Measurements from ENCODE around the gene ERLEC1.
"Not testable (repeated sequence)": the region's sequence is repeated elsewhere in the genome, so short reads cannot be mapped to it uniquely, and the experiment has no call there.

Gene ERLEC1

DNA sequence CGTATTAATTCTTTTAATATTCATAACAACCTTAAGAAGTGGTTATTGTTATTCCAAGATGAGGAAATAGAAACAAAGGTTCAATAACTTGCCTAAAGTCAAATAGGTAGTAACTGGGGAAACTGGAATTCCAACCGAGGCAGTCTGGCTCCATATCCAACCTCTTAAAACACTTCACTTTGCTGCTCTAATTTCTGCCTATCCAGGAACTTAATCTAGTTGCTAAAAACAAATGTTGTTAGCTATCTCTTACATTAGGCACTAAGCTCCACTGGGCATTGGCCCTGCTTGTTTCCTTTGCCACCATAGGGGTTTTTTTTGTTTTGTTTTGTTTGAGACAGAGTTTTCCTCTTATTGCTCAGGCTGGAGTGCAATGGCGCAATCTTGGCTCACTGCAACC, 24.8 kb downstream of the ERLEC1 start:
- Mint-ChIP-seq H3K27me3 (no peaks in the 10 kb centered on the region), H3K4me3 (no peak overlapping the region), H3K4me1 (ENCODE audit: low read depth) (no peaks in the 10 kb centered on the region), H3K9me3 (no peaks in the 10 kb centered on the region), H3K27ac (no peak overlapping the region), H3K36me3 (ENCODE audit: low read depth) (peaks cover 90% of the 10 kb centered on the region)
- DNase-seq, result no peak

DNA sequence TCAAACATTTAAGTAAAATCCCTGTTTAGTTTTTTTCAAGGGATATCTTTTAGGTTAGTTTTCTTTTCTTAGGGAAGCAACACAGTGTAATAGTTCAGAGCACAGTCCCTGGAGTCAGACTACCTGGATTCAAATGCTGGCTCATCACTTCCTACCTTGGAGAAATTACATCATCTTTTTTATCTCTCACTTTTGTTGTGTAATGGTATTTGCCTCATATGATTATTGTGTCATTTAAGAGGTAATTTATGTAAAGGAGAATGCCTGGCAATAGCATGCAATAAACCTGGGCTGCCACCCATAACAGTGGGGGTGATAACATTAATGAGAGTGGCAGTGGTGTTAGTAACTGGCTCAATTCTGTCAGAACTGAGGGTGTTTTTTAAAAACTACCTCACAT, 26.3 kb downstream of the ERLEC1 start:
- H3K27me3 Mint-ChIP-seq, result no peaks in the 10 kb centered on the region
- no peak for DNase-seq
- no peak overlapping the region for H3K27ac Mint-ChIP-seq
- H3K4me3 Mint-ChIP-seq, result no peak overlapping the region
- no peaks in the 10 kb centered on the region for H3K4me1 Mint-ChIP-seq (ENCODE audit: low read depth)
- peaks cover 89% of the 10 kb centered on the region for H3K36me3 Mint-ChIP-seq (ENCODE audit: low read depth)
- H3K9me3 Mint-ChIP-seq, result no peaks in the 10 kb centered on the region

DNA sequence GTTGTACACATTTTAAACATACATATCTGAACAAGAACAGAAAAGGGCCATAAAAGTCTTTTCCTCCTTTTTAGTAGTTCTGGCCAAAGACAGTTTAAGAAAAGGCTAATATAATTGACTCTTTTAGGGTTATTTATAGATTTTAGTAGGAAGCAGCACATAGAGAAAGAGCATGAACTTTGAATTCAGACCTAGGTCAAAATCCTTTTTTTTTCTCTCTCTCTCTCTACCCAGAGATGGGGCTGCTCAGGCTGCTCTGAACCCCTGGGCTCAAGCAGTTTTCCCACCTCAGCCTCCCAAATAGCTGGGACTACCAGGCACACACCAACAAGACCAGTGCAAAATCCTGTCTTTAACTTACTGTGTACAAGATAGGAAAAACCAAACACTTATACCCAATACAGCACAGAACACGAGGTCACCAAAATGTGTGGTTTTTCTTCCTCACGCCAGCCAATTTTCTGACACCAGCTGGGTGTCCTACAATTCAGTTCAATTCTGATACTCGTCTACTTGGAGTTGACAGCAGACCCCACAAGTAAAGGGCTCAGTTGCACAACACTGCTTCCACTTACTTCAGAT, 32.1 kb downstream of the ERLEC1 start:
- Mint-ChIP-seq H3K9me3 (no peaks in the 10 kb centered on the region), H3K36me3 (ENCODE audit: low read depth) (peaks cover 53% of the 10 kb centered on the region), H3K27me3 (no peaks in the 10 kb centered on the region), H3K27ac (no peak overlapping the region), H3K4me3 (no peak overlapping the region), H3K4me1 (ENCODE audit: low read depth) (no peaks in the 10 kb centered on the region)
- DNase-seq, result no peak

DNA sequence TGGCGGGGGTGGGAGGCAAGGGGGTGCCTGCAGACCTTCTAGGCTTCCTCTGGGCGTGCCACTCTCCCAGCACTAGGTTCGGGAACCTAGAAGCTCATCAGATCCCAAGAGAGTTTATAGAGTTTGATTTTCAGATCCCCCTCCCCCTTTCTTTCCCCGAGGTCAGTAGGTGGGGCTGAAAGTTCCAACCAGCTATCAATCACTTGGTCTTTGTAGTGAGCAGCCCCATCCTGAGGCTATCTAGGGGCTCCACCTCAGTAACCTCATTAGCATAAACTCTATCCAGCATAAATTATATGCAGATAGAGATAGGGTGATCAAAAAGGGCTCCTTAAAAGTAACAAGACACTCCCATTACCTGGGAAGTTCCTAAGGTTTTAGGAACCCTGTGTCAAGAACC, 32.8 kb downstream of the ERLEC1 start:
- no peak overlapping the region for H3K4me3 Mint-ChIP-seq
- H3K27ac Mint-ChIP-seq, result no peak overlapping the region
- no peak for DNase-seq
- no peaks in the 10 kb centered on the region for H3K27me3 Mint-ChIP-seq
- H3K9me3 Mint-ChIP-seq, result no peaks in the 10 kb centered on the region
- peaks cover 49% of the 10 kb centered on the region for H3K36me3 Mint-ChIP-seq (ENCODE audit: low read depth)
- H3K4me1 Mint-ChIP-seq (ENCODE audit: low read depth), result no peaks in the 10 kb centered on the region

DNA sequence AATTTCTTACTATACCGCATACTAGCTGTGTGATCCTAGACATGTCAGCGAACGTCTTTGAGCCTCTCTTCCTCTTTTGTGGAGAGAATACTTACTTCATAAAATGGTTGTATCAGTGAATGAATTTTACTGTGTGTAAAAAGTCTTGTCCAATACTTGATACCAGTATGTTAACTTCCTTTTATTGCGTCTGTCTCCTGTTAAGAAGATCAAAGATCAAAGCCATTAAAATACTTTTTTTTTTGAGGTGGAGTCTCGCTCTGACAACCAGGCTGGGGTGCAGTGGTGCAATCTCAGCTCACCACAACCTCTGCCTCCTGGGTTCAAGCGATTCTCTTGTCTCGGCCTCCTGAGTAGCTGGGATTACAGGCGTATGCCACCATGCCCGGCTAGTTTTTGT, 33.2 kb downstream of the ERLEC1 start:
- H3K36me3 Mint-ChIP-seq (ENCODE audit: low read depth), result peaks cover 47% of the 10 kb centered on the region
- H3K27me3 Mint-ChIP-seq, result no peaks in the 10 kb centered on the region
- no peaks in the 10 kb centered on the region for H3K9me3 Mint-ChIP-seq
- DNase-seq, result no peak
- no peak overlapping the region for H3K4me3 Mint-ChIP-seq
- no peaks in the 10 kb centered on the region for H3K4me1 Mint-ChIP-seq (ENCODE audit: low read depth)
- no peak overlapping the region for H3K27ac Mint-ChIP-seq

DNA sequence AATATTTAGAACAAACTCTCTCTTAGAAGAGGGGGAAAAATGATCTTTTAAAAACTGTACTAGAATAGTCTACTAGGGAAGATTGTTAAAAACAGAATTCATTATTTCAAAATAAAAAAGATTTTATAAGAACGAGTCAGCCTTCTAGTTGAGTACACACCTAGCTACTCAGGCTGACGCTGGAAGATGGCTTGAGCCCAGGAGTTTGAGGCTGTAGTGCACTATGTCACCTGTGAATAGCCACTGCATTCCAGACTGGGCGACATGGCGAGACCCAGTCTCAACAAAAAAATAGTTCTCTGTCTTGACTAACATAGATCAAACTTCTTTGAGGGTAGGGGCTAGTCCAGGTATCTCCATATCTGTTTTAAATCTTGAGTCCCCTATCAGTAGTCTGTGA, 33.9 kb downstream of the ERLEC1 start:
- Mint-ChIP-seq H3K9me3 (no peaks in the 10 kb centered on the region), H3K27me3 (no peaks in the 10 kb centered on the region), H3K4me3 (no peak overlapping the region), H3K4me1 (ENCODE audit: low read depth) (no peaks in the 10 kb centered on the region), H3K27ac (no peak overlapping the region), H3K36me3 (ENCODE audit: low read depth) (peaks cover 40% of the 10 kb centered on the region)
- no peak for DNase-seq

DNA sequence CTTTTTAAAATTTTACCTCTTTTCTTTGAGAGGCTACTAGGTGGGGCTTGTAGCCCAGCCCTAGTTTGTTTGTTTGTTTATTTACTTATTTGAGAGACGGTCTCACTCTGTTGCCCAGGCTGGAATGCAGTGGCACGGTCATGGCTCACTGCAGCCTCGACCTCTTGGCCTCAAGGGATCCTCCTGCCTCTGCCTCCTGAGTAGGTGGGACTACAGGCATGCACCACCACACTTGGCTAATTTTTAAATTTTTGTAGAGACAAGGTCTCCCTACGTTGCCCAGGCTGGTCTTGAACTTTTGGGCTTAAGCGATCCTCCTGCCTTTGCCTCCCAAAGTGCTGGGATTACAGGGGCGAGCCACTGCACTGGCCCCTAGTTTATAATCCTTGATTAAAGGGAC, 35.0 kb downstream of the ERLEC1 start:
- no peak overlapping the region for H3K4me3 Mint-ChIP-seq
- no peak overlapping the region for H3K27ac Mint-ChIP-seq
- no peak for DNase-seq
- H3K36me3 Mint-ChIP-seq (ENCODE audit: low read depth), result peaks cover 31% of the 10 kb centered on the region
- no peaks in the 10 kb centered on the region for H3K4me1 Mint-ChIP-seq (ENCODE audit: low read depth)
- H3K9me3 Mint-ChIP-seq, result no peaks in the 10 kb centered on the region
- no peaks in the 10 kb centered on the region for H3K27me3 Mint-ChIP-seq

DNA sequence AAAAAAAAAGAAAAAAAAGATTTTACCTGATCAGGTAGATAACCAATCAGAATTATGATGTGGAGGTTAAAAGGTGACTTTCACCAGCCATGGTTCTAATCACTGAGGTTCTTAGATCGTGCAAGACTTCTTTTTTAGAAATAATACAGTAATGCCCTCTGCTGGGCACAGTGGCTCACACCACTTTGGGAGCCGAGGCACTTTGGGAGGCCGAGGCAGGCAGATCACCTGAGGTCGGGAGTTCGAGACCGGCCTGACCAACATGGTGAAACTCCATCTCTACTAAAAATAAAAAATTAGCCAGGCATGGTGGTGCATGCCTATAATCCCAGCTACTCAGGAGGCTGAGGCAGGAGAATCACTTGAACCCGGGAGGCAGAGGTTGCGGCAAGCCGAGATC, 36.8 kb downstream of the ERLEC1 start:
- H3K4me3 Mint-ChIP-seq; H3K27ac Mint-ChIP-seq; H3K9me3 Mint-ChIP-seq; H3K4me1 Mint-ChIP-seq (ENCODE audit: low read depth); H3K27me3 Mint-ChIP-seq; DNase-seq: not testable (repeated sequence)
- peaks cover 20% of the 10 kb centered on the region for H3K36me3 Mint-ChIP-seq (ENCODE audit: low read depth)

DNA sequence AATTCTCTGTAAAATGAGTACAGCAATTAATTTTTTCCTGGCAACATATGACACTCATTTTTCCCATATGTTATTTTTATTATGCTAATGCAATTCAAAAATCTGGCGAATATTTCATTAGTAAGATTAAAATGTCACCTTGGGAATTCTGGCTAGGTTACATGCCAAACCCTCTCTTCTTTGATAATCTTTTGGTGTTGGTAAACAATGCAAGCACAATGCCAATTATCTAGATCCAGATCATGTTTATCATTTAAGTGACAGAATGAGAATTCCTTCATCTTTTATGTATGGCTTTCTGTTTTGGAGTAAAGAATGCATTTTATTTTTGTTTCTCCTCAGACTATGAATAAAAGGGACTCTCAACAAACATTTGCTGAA, 39.2 kb downstream of the ERLEC1 start:
- Mint-ChIP-seq H3K4me3 (no peak overlapping the region), H3K27ac (no peak overlapping the region), H3K9me3 (no peaks in the 10 kb centered on the region), H3K27me3 (no peaks in the 10 kb centered on the region), H3K36me3 (ENCODE audit: low read depth) (peaks cover 3% of the 10 kb centered on the region), H3K4me1 (ENCODE audit: low read depth) (no peaks in the 10 kb centered on the region)
- DNase-seq, result no peak

DNA sequence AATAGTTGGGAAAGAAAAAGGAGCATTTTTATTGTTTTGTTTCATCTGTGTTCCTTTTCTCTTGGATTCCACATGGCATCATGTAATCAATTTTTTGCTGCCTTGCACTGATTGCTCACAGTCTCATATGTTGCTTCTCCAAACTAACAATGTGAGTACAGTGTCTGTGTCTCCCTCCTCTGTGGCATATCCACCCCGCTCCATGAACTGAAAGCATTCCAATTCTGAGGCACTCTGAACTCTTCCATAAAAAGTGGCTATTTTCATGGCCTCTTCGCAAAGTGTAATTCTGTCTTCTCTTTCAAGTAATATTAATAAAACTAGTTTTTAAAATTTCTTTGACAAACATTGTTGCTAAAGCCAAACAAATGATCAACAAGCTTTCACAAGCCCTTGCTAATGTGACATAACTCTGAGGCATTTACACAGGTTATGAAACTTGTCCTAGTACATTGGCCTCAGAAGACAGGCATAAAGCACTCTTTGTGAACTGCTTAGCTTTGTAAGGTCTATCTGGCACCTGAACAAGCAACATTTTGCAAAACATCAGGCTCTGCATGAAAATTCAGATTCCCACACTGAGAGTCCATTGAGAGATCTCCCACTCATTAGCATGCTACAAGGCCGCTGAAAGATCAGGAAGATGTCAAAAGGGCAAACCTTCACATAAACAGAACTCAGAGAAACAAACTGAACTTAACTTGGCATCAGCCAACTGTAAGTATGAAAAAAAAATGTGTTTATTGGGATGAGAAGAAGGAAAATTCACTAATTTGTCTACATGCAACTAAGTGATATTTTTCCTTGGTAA, 39.9 kb downstream of the ERLEC1 start:
- H3K36me3 Mint-ChIP-seq (ENCODE audit: low read depth), result peaks cover 9% of the 10 kb centered on the region
- H3K4me1 Mint-ChIP-seq (ENCODE audit: low read depth), result no peaks in the 10 kb centered on the region
- no peaks in the 10 kb centered on the region for H3K27me3 Mint-ChIP-seq
- no peak overlapping the region for H3K27ac Mint-ChIP-seq
- DNase-seq, result no peak
- H3K4me3 Mint-ChIP-seq, result no peak overlapping the region
- no peaks in the 10 kb centered on the region for H3K9me3 Mint-ChIP-seq

DNA sequence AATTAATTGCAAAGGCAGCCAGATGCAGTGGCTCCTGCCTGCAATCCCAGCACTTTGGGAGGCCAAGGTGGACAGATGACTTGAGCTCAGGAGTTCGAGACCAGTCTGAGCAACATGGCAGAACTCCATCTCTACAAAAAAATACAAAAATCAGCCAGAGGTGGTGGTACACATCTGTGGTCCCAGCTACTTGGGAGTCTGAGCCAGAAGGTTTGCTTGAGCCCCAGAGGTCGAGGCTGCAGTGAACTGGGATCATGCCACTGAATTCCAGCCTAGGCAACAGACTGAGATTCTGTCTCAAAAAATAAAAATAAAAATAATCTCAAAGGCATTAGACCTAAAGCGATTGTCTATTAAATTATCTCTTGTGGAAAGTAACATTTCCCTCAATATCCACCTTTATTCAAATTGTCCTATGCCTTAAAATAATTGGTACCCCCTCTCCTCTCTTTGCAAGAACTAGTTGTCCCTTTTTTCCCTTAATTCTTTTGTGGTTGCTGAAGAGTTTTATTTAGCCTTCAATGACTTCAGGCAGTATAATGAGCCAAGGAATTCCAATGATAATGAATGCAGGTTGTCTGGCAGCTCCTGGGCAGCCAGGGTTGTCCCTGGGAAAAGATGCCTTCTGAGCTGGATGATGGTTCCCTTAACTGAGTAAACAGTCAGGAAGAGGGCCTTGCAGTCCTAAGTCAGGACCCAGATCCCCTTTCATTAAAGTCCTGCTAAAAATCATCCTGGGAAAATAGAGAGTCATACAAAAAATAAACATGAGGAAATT, 40.7 kb downstream of the ERLEC1 start:
- H3K27ac Mint-ChIP-seq, result no peak overlapping the region
- H3K9me3 Mint-ChIP-seq, result no peaks in the 10 kb centered on the region
- H3K36me3 Mint-ChIP-seq (ENCODE audit: low read depth), result peaks cover 10% of the 10 kb centered on the region
- no peaks in the 10 kb centered on the region for H3K4me1 Mint-ChIP-seq (ENCODE audit: low read depth)
- H3K4me3 Mint-ChIP-seq, result no peak overlapping the region
- DNase-seq, result no peak
- no peaks in the 10 kb centered on the region for H3K27me3 Mint-ChIP-seq

DNA sequence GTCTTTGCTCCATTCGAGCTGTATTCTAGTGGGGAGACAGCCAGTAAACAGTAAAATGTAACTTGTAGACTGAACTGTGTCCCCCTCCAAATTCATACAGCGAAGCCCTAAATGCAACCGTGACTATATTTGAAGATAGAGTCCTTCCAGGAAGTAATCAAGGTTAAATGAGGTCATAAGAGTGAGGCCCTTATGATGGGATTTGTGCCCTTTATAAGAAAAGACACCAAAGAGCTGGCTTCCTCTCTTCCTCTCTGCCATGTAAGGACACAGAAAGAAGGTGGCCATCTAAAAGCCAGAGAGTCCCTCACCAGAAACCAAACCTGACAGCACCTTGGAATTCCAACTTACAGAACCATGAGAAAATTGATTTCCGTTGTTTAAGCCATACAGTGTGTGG, 41.5 kb downstream of the ERLEC1 start:
- no peak overlapping the region for H3K27ac Mint-ChIP-seq
- H3K36me3 Mint-ChIP-seq (ENCODE audit: low read depth), result peaks cover 15% of the 10 kb centered on the region
- no peaks in the 10 kb centered on the region for H3K9me3 Mint-ChIP-seq
- no peak overlapping the region for H3K4me3 Mint-ChIP-seq
- H3K4me1 Mint-ChIP-seq (ENCODE audit: low read depth), result no peaks in the 10 kb centered on the region
- DNase-seq, result no peak
- no peaks in the 10 kb centered on the region for H3K27me3 Mint-ChIP-seq

DNA sequence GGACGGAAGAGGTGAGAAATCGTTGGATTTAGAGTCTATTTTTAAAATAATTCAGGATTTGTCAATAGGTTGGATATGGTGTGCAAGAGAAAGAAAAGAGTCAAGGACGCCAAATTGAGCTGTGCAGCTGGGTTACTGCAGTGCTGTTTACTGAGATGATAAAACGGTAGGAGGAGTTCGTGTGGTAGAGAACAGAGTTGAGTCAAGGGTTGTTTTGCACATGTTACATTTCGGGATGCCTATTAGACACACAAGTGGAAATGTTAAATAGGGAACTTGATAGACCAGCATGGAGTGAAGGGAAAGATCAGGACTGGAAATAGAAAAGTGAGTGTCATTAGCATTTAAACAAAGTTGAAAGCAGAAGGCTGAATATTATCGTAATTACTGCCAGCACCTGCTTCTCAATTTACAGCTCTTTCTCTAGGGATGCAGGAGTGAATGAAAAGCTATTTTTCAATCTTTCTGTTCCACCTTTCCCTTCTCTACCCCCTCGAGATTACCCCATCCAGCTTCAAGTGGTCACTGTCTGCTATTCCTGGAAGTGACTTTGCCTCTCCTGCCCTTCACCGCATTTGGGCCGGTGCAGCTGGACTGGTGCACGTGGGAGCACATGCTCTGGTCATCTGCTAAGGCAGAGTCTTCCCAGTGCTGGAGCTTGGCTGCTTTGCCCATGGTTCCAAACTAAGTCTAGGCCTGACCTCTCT, 42.6 kb downstream of the ERLEC1 start:
- Mint-ChIP-seq H3K9me3 (no peaks in the 10 kb centered on the region), H3K4me1 (ENCODE audit: low read depth) (no peaks in the 10 kb centered on the region), H3K27me3 (no peaks in the 10 kb centered on the region), H3K4me3 (no peak overlapping the region), H3K36me3 (ENCODE audit: low read depth) (peaks cover 23% of the 10 kb centered on the region), H3K27ac (no peak overlapping the region)
- no peak for DNase-seq

DNA sequence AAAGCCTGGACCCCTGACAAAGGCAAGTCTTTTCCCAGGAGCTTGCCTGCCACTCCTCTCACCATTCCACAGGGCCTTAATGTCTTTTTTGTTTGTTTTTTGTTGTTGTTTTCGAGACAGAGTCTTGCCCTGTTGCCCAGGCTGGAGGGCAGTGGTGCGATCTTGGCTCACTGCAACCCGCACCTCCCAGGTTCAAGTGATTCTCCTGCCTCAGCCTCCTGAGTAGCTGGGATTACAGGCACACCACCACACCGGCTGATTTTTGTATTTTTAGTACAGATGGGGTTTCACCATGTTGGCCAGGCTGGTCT, 43.1 kb downstream of the ERLEC1 start:
- H3K4me1 Mint-ChIP-seq (ENCODE audit: low read depth); H3K4me3 Mint-ChIP-seq; H3K27me3 Mint-ChIP-seq; DNase-seq; H3K27ac Mint-ChIP-seq; H3K9me3 Mint-ChIP-seq: not testable (repeated sequence)
- H3K36me3 Mint-ChIP-seq (ENCODE audit: low read depth), result peaks cover 28% of the 10 kb centered on the region

DNA sequence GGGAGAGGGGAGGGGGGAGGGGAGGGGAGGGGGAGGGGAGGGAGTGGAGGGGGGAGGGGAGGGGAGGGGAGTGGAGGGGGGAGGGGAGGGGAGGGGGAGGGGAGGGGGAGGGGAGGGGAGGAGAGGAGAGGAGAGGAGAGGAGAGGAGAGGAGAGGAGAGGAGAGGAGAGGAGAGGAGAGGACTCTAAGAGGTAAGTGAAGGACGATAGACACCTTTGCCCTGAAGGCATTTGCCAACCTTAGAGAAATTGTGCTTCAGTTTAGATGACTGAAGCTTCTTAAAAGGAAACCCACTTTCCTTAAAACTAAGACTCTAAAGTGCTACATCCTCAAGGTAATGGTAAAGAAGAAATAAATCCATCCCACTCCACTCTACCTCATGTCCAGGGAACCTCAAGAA, 53.7 kb downstream of the ERLEC1 start:
- H3K27ac Mint-ChIP-seq, result no peak overlapping the region
- H3K4me1 Mint-ChIP-seq (ENCODE audit: low read depth), result peaks cover 3% of the 10 kb centered on the region
- H3K9me3 Mint-ChIP-seq, result no peaks in the 10 kb centered on the region
- no peaks in the 10 kb centered on the region for H3K27me3 Mint-ChIP-seq
- no peak overlapping the region for H3K4me3 Mint-ChIP-seq
- DNase-seq, result no peak
- peaks cover 5% of the 10 kb centered on the region for H3K36me3 Mint-ChIP-seq (ENCODE audit: low read depth)
